Left renal pelvis (tissue), 4 donors: ENCODE results near the gene OSBPL9. TPM values are rescaled to one million over a fixed set of nuclear protein-coding genes. Genes with fewer than 3 reads are reported as not detected.
"Not testable (repeated sequence)": the region's sequence is repeated elsewhere in the genome, so short reads cannot be mapped to it uniquely, and the experiment has no call there.

Experiments used
- DNase-seq, 4 donors: peaks; one replicate each; pipeline ENCODE4 v3.0.0-alpha.2; 2013; ENCODE audit warnings: low read depth in 4 of 4, low spot score in 3 of 4
- polyA plus RNA-seq, 4 donors: library from polyadenylated mRNA; unstranded; fragments of 120-200 nt; gene quantifications; one replicate each; pipeline ENCODE4 v1.2.1, GENCODE V29; 2013; ENCODE audit not compliant: insufficient read length in 4 of 4

The OSBPL9 gene
- polyA plus RNA-seq, 4 donors = 100 to 156 (median 137) TPM

DNA sequence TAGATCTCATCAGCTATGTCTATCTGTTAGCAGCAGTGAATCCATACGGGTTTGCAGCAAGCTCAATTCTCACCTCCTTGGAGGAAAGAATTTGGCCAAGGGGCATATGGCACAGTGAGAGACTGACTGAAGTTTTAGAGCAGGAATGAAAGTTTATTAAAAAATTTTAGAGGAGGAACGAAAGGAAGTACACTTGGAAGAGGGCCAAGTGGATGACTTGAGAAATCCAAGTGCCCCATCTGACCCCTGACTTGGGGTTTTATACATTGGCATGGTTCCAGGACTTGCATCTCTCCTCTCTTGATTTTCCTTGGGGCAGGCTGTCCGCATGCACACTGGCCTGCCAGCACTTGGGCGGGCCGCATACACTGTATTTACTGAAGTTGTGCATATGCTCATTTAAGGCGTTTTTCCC lies 9.2 kb upstream of the OSBPL9 start:
- no peak for DNase-seq

- not testable (repeated sequence) for DNase-seq
Observed at GRCh38 chr1:51610104-51610503, 6.8 kb upstream of the OSBPL9 start.

DNA sequence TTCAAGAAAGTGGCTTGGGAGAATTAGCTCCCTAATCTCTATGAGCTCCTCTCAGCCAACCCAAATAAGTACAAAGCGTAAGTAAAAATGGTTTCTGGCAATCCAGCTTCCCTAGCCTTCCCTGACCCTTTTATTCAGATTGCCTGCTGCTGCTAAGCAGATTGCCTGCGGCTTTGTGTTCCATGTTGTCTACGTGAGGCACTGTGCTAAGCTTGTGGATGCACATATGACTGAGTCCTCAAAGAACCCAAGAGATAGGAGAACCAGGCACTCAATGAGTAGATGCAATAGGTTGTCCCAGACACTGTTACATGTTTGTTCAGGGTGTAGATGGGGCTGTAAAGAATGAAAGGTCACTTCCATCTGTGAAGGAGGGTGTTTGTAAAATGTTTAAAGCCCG lies 6.3 kb upstream of the OSBPL9 start:
- DNase-seq = no peak

- no peak for DNase-seq
Observed at GRCh38 chr1:51612447-51612961, 4.4 kb upstream of the OSBPL9 start.

DNA sequence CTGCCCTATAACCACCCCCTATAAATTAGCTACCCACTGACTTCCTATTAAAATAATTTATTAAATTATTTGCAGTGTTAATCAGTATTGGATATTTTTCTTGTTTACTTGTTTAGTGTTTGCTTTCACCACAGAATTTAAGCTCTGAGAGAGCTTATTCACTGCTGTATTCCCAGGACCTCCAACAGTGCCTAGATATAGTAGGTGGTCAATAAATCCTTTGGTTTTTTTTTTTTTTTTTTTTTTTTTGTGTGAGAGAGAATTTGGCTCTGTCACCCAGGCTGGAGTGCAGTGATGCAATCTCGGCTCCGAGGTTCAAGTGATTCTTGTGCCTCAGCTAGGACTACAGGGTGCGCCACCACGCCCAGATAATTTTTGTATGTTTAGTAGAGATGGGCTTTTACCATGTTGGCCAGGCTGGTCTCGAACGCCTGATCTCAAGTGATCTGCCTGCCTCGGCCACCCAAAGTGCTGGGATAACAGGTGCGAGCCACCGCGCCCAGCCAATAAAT lies 1.1 kb upstream of the OSBPL9 start:
- DNase-seq = no peak

DNA sequence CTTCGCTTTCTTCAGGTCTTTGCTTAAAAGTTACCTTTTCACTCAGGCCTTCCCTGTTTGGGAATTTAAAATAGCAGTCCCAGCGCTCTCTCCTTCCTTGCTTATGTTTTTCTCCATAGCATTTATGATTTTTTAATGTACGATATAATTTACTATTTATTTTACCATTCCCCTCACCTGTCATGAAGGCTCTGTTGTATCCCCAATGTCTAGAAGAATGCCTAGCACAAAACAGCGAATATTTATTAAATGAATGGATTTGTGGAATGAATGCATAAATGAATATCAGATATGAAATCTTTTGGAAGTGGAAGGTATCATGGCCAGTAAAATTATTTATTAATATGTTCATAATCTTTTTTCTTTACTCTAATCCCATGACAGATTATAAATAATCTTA lies 402 bp upstream of the OSBPL9 start:
- DNase-seq = no peak

GRCh38 chr1:51618715-51619114 lies 1.8 kb downstream of the OSBPL9 start:
- DNase-seq = no peak

- no peak for DNase-seq
Observed at GRCh38 chr1:51620470-51620869, 3.6 kb downstream of the OSBPL9 start.

- no peak for DNase-seq
Observed at GRCh38 chr1:51621161-51621560, 4.3 kb downstream of the OSBPL9 start.

GRCh38 chr1:51621841-51622454 lies 5.1 kb downstream of the OSBPL9 start:
- DNase-seq = no peak

- DNase-seq = no peak
Observed at GRCh38 chr1:51622455-51622913, 5.6 kb downstream of the OSBPL9 start.

DNA sequence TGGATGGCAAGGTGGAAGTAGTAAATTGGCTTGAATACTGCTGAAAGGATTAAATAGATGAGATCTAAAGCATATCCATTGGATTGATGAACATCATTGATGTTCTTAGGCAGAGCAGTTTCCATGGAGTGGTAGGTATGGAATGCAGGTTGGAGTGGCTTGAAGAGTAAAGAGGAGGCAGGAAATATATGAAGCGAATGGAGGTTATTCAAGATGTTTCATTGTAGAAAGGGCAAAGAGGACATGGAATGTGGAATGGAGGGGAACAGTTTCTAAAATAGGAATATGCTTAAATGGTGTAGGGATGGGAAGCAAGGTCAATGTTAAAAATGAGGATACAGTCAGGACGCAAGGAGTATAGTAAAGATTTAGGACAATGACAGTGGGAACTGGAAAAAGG lies 6.1 kb downstream of the OSBPL9 start:
- no peak for DNase-seq

- no peak for DNase-seq
Observed at GRCh38 chr1:51623450-51623849, 6.6 kb downstream of the OSBPL9 start.

DNA sequence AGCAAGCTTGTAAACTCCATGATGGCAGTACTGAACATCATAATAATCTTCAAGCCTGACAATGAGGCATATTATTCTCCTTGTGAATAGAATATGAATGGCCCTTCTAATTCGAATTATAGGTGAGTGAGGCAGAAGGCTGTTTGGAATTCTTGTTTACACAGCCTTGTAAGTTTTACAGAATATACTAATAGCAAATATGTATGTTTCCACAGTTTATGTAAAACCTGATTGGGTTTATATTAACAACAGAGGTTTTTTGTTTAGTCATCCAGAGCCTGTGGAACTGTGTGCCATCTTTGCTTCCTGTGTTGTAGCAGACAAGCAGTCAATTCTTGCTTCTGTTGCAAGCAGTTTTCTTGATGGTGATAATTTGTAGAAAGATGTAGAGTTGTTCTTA lies 8.0 kb downstream of the OSBPL9 start:
- DNase-seq = no peak

DNA sequence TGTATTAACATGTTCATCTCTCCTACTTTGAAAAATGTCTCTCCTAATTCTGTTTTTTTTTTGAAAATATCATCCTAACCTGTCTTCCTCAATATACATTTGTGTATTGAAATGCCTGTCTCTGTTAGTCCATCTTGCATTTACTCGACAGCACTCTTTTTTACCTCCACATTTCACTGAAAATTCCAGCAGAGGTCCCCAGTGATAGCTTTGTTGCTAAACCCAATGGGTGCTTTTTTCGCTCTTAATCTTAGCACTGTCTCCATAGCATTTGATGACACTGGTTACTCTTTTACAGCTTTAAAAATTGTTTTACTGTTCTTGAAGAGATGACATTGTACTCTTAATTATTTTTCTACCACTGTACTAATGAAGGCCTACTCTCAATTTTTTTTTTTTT lies 10.8 kb downstream of the OSBPL9 start:
- DNase-seq = no peak

GRCh38 chr1:51628715-51629590 lies 12.1 kb downstream of the OSBPL9 start:
- DNase-seq = no peak

GRCh38 chr1:51629918-51630317 lies 13.0 kb downstream of the OSBPL9 start:
- DNase-seq = no peak

DNA sequence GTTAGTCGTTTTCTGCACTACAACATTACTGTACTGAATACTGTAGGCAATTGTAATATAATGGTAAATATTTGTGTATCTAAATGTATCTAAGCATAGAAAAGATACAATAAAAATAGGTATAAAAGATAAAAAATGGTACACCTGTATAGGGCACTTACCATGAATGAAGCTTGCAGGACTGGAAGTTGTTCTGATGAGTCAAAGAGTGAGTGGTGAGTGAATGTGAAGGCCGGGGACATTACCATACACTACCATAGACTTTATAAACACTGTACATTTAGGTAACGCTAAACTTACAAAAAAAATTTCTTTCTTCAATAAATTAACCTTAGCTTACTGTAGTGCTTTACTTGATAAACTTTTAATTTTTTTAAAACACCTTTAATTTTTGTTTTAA lies 13.5 kb downstream of the OSBPL9 start:
- no peak for DNase-seq

GRCh38 chr1:51630922-51631321 lies 14.0 kb downstream of the OSBPL9 start:
- no peak for DNase-seq

DNA sequence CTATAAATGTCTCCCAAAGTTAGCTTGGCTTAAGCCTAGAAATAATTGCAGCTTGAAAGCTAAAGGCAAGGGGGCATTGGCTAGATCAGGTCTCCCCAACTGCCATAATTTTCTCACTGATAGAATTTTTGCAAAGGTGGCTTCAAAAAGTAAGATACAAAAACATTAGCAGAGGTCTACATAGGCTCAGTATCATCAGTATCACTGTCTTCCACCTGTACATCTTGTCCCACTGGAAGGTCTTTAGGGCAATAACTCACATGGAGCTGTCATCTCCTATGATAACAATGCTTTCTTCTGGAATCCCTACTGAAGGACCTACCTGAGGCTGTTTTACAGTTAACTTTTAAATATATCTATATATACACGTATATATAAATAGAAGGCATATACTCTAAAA lies 14.9 kb downstream of the OSBPL9 start:
- DNase-seq = no peak

DNA sequence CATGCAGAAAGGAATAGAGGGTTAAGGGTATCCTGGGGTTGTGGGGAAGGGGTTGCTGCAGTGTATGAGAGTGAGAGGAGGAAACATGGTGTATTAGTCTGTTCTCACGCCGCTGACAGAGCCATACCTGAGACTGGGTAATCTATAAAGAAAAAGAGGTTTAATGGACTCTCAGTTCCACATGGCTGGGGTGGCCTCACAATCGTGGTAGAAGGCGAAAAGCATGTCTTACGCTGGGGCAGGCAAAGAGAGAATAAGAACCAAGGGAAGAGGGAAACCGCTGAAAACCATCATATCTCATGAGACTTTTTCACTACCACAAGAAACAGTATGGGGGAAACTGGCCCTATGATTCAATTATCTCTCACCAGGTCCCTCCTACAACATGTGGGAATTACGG lies 17.7 kb downstream of the OSBPL9 start:
- no peak for DNase-seq

DNA sequence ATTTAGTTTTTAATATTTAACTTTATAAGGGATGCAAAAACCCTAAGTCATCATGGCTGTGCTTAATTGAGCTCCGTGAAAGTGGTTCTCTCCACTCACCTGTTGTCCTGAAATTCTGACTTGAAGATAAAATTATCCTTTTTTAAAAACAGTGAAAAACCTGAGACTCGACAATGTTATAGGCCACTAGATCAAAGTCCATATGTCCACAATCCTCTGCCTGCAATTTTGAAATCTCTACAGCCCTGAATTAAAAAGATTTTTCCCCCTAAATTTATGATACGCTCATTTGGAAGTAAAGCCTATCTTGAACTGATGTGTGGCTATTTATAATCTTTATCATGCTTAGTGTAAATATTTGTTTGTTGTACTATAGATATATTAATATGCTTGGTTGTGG lies 18.7 kb downstream of the OSBPL9 start:
- no peak for DNase-seq
